ENCODE data around the gene CSNK1G1.
"Not testable (repeated sequence)": the region's sequence is repeated elsewhere in the genome, so short reads cannot be mapped to it uniquely, and the experiment has no call there.

Gene CSNK1G1

DNA sequence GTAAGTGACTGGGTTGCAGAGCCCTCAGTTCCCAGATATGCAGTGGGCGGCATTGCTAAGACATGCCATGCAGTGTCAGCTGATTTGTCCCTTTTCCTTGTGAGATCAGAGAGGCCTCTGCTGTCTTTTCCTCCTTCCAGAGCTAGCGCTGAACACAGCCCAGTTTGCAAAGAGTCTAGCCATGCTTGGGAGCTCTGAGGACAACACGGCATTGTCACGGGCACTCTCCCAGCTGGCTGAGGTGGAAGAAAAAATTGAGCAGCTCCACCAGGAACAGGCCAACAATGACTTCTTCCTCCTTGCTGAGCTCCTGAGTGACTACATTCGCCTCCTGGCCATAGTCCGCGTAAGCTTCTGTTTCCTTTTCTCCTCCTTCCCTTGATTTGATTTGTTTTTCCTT, 224.4 kb downstream of the CSNK1G1 start:
- no peak for DNase-seq

DNA sequence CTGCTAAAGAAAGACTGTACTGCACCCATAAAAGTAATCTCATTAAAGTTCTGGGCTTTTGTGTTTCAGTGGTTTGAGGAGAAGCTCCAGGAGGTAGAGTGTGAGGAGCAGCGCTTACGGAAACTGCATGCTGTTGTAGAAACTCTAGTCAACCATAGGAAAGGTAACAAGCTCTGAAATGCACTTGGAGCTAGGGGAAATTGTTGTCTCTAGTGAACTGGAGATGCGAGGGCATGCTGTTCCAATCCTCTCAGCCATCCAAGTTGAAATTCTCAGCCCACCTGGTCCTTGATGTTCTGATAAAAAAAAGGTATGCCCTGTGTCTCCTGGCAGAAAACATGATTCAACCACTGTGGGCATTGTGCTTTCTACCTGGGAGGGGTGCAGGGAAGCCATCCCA, 225.8 kb downstream of the CSNK1G1 start:
- no peak for DNase-seq

DNA sequence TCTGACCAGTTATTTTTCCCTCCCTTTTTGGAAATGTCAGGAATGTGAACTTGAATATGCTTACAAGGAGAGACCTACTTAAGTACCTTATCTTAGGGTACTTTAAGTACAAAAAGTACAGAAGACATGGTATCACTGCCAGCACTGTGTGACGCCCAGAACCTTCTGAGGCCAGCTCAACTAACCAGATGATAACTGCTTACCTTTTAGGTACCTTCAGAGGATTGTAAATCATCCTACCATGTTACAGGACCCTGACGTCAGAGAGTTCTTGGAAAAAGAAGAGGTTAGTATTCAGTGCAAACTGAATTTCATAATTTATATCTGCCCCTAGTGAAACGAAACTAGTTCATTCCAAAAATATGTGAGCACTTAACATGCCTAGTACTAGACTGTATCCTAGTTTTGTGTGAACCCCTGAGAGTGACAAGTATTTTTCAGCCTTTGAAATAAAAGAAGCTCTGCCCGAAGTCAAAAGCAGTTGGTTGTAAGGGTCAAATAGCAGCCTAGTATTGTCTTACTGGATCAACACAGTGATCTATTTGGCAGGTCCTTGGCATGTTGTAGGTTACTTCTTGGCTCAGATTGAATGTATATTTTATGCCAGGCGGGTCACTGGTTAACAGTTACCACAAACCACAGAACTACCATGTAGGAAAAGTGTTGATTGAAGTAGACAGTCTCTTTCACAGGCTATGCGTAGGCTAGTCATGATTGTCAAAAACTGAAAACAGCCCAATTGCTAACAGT, 228.3 kb downstream of the CSNK1G1 start:
- DNase-seq: no peak

DNA sequence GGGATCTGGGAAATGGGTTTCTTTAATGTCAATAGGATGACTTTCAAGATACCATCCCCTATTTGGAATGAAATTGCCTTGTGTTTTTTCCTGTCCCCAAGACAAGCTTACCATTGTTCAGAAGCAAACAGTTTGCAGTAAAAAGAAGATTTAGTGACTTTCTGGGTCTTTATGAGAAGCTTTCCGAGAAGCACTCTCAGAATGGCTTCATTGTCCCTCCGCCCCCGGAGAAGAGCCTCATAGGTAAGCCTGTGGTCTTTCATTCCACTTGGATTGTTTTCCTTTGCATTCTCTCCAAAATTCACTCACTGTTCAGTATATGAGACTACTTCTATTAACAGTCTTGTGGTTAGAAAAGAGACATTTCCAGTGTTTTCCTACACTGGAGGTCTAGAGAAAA, 230.0 kb downstream of the CSNK1G1 start:
- no peak for DNase-seq

DNA sequence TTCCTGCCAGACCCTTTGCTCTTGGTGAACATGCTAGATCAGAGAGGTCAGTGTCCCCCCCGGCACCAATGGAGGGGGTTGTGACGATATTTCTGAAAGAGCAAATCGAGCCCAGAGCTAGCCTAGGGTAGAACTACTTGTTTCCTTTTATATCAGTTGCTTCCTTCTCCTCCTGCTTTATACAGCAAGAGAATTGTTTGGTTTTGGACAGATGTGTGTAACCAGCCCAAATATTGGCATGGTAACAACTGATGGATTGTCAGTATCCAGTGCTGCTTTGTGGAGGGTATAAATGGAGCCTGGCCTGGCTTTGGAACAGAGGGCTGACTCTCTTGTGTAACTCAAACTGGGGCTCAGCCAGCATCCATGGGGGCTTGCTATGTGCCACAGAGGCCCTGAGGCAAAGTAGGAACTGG, 233.0 kb downstream of the CSNK1G1 start:
- no peak for DNase-seq

DNA sequence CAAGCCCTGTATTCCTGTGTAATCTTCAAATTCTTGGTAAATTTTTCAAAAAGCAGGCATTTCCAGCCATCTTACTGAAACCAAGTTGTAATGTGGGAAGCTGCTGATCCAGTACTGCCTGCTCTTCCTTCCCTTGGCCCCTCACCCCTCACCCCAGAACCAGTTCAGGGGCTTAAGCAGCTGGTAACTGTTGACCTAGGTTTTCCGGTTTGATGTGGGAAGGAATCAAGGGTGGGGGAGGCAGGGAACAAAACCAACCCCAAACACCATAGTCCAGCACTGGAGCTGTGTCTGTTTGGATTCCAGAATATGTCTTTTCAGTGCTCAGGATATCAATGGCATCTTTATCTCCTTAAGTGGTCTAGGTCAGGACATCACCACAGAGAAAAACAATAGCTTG, 233.5 kb downstream of the CSNK1G1 start:
- DNase-seq: no peak

DNA sequence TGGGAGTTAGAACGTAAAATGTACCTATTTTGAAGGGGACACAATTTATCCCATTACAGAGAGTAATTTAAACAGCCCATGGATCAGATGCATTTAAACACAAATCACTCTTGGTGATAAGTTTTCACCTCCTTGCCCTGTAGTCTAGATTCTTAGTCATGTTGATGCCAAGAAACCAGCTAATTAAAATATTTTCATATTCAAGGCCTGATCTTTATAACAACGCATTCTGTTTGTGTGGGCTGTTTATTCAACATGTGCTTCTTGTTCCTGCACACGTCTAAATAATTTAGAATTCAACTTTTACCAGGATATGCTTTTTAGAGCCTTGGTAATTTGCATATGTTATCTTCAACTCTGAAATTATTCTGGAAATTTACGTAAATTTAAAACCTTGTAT, 234.4 kb downstream of the CSNK1G1 start:
- DNase-seq: no peak

DNA sequence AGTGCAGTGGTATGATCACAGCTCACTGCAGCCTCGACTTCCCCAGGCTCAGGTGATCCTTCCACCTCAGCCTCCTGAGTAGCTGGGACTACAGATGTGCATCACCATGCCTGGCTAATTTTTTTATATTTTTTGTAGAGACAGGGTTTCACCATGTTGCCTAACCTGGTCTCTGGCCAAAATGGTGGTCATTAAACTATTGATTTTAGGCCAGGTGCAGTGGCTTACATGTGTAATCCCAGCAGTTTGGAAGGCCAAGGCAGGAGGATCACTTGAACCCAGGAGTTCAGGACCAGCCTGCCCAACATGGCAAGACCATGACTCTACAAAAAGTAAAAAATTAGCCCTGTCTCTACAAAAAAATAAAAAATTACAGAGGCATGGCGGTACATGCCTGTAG, 235.7 kb downstream of the CSNK1G1 start:
- not testable (repeated sequence) for DNase-seq

DNA sequence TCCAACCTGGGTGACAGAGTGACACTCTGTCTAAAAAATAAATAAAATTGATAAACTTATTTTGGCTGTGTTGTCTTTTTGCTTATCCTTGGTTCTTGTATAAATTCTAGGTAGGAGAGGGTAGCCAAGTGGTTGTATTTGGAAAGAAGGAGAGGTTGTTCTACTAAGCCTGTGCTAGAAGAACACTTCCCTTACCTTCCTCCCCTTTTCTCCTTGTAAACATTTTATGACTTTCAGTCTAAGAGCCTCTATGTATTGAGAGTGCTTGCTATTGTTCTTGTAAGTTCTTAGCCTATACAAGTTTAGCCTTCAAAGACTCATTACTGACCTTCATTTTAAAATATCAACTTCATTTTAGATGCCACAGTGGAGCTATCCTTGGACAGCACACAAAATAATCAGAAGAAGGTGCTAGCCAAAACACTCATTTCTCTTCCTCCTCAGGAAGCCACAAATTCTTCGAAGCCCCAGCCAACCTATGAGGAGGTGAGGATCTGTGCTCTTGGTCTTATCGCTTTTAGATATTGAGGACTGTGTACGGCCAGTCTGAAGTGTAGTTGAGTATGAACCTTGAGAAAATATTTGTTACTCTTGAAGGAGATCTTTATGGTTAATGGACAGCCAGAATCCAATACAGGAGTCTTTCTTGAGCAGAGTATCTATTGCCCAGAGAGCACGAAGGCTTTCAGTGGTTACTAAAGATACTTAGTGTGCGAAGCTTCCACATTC, 238.1 kb downstream of the CSNK1G1 start:
- no peak for DNase-seq
